Measurements from ENCODE around the gene ANP32A.

Gene ANP32A

GRCh38 chr15:68793776-68794175, 26.9 kb downstream of the ANP32A start:
- ChIA-PET CTCF (interaction anchor here (1.1 to 3.2 kb wide), 4 partner anchors 9 to 131 kb away, joined by 4 to 19 read pairs (median 4); no protein-coding TSS in a partner anchor), POLR2A (no interaction called here)
- no peak for DNase-seq (ENCODE audit: low read depth, low spot score)
- H3K4me3 ChIP-seq (ENCODE audit: low read depth, low read length) = no peak overlapping the region
- no peak for TF ChIP-seq CTCF (IDR thresholded peaks at IDR 0.05; ENCODE audit: insufficient read depth, low read length, missing control alignments)

- DNase-seq (ENCODE audit: low read depth, low spot score) = no peak
- ChIA-PET POLR2A (no interaction called here), CTCF (interaction anchor here (0.9 to 3.2 kb wide), 6 partner anchors 9 to 132 kb away, joined by 3 to 19 read pairs (median 4); no protein-coding TSS in a partner anchor)
- no peak for TF ChIP-seq CTCF (IDR thresholded peaks at IDR 0.05; ENCODE audit: insufficient read depth, low read length, missing control alignments)
- H3K4me3 ChIP-seq (ENCODE audit: low read depth, low read length) = no peak overlapping the region
Observed at GRCh38 chr15:68792901-68793766, 27.6 kb downstream of the ANP32A start.

DNA sequence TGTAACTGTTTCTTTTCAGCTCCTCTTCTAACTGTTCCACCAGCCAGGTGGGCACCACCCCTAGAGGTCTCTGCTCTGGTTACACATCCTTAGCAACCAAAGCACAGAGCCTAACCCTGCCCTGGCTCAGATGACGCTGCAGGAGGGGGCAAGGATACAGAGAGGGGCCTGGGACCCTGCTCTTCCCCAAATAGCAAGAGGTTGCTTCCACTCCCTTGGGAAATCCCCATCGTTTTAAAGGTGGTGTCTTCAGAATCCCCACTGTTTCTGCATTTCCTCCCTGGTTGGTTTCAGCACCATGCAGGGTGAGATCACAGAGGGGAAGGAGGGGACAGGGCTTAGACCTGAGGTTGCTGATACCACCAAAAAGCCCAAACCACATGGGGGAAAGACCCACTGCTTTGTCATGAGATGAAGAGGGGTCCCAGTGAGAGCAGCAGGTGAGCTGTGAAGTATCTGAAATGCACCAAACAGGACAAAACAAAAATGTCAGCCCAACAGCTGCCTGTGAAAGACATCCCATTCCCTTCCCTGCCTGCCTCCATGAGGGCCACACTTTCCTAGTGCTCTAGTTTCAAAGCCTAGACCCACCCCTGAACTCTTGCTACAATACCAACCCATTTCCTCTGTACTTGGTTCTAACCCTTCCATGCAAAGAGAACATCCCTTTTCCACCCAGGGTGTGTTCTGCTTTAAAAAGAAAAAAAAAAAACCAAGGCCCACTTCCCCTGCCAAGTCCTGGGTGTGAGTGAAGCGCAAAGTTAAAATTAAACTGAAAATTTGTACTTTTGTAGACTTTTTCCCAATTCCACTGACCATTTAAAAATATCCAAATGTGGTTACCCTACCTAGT, 29.0 kb downstream of the ANP32A start:
- TF ChIP-seq CTCF (IDR thresholded peaks at IDR 0.05; ENCODE audit: insufficient read depth, low read length, missing control alignments) = no peak
- DNase-seq (ENCODE audit: low read depth, low spot score) = no peak
- ChIA-PET CTCF (interaction anchor here (1.1 to 1.6 kb wide), 2 partner anchors 25 to 118 kb away, joined by 5 read pairs; no protein-coding TSS in a partner anchor), POLR2A (no interaction called here)
- H3K4me3 ChIP-seq (ENCODE audit: low read depth, low read length) = no peak overlapping the region

DNA sequence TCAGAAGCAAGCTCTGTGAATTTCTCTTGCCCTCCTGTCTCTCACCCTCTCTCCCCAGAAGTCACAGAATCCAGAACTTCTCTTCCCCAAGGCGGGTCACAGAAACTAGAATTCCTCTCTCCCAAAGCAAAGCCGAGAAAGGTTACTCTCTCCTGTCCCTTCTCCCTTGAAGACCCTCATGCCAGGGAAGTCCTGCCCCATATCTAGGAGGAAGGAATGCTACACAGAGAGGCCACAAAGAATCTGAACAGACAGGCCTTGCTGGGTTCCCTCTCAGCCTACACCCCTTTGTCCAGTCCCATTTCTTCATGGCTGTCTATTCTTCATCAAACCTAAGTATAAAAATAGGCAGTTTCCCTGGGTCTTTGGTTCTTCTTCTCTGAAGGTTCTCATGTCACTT, 29.8 kb downstream of the ANP32A start:
- no peak overlapping the region for H3K4me3 ChIP-seq (ENCODE audit: low read depth, low read length)
- POLR2A ChIA-PET = no interaction called here
- DNase-seq (ENCODE audit: low read depth, low spot score) = no peak
- CTCF ChIA-PET = interaction anchor here (0.9 kb wide), 1 partner anchor 17 kb away, joined by 3 read pairs; no protein-coding TSS in a partner anchor
- TF ChIP-seq CTCF (IDR thresholded peaks at IDR 0.05; ENCODE audit: insufficient read depth, low read length, missing control alignments) = no peak

DNA sequence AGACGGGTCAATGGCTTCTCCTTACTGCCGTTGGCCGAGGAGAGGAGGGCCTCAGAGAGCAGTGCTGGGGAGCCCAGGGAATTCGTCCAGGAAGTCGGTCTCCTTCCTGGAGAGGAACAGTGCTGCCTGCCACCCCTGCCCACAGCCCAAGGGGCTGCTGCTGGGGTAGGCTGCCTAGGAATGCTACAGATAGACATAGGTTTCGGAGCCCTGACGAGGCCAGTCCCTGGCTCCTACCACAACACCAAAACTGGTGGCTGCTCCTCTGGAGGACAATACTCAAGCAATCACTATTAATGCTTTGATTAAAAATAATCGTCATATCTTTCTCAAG, 30.5 kb downstream of the ANP32A start:
- DNase-seq (ENCODE audit: low read depth, low spot score) = no peak
- TF ChIP-seq CTCF (IDR thresholded peaks at IDR 0.05; ENCODE audit: insufficient read depth, low read length, missing control alignments) = no peak
- ChIA-PET POLR2A (no interaction called here), CTCF (interaction anchor here (0.9 kb wide), 1 partner anchor 17 kb away, joined by 3 read pairs; no protein-coding TSS in a partner anchor)
- no peak overlapping the region for H3K4me3 ChIP-seq (ENCODE audit: low read depth, low read length)
